Loucy (cell line): ENCODE results near the gene C9orf78.
A peak's percentile ranks its signal among the peaks of the same experiment; 100 is the strongest.

Experiments used
- H2AFZ ChIP-seq: fragments of 200-600 bp; sonication (generic); 2 replicates; pipeline ENCODE4 v1.6.0; 2016; ENCODE audit warnings: antibody characterized with exemption, mild to moderate bottlenecking, low read length, moderate library complexity
- H3F3A ChIP-seq: fragments of 200-600 bp; 2 replicates; pipeline ENCODE4 v1.6.0; 2016; ENCODE audit warnings: antibody characterized with exemption, low read depth, mild to moderate bottlenecking
- H3K27me3 ChIP-seq: fragments of 200-600 bp; sonication (generic); 2 replicates; pipeline ENCODE4 v1.6.1; 2014; ENCODE audit warnings: low read length, mild to moderate bottlenecking; ENCODE audit not compliant: insufficient read depth, poor library complexity, severe bottlenecking
- H3K36me3 ChIP-seq: fragments of 200-600 bp; sonication (generic); 2 replicates; pipeline ENCODE4 v1.6.1; 2016; ENCODE audit warnings: low read length; ENCODE audit not compliant: insufficient read depth
- H3K4me1 ChIP-seq: fragments of 200-600 bp; sonication (generic); 2 replicates; pipeline ENCODE4 v1.5.1; 2014; ENCODE audit warnings: low read length, mild to moderate bottlenecking; ENCODE audit not compliant: insufficient read depth, poor library complexity, severe bottlenecking
- H3K4me2 ChIP-seq: fragments of 200-600 bp; sonication (generic); 2 replicates; pipeline ENCODE4 v1.6.0; 2014; ENCODE audit warnings: antibody characterized with exemption, low read length, low read depth, mild to moderate bottlenecking; ENCODE audit not compliant: poor library complexity, severe bottlenecking
- H3K4me3 ChIP-seq: fragments of 200-600 bp; sonication (generic); 2 replicates; pipeline ENCODE4 v1.5.1; 2014; ENCODE audit warnings: low read length, mild to moderate bottlenecking, mixed read lengths; ENCODE audit not compliant: poor library complexity, severe bottlenecking
- H3K79me2 ChIP-seq: fragments of 200-600 bp; sonication (generic); 2 replicates; pipeline ENCODE4 v1.6.1; 2014; ENCODE audit warnings: low read length; ENCODE audit not compliant: insufficient read depth
- H3K9ac ChIP-seq: fragments of 200-600 bp; sonication (generic); 2 replicates; pipeline ENCODE4 v1.6.0; 2014; ENCODE audit warnings: mild to moderate bottlenecking, low read depth, low read length, moderate library complexity; ENCODE audit not compliant: poor library complexity, severe bottlenecking
- H3K9me2 ChIP-seq: fragments of 200-600 bp; sonication (generic); replicated peaks from 2 replicates; pipeline ENCODE4 v1.6.1; 2016; ENCODE audit warnings: low read depth, low read length, mixed read lengths
- H3K9me3 ChIP-seq: fragments of 200-600 bp; sonication (generic); 2 replicates; pipeline ENCODE4 v1.6.1; 2014; ENCODE audit warnings: mild to moderate bottlenecking, antibody characterized with exemption, low read length, low read depth; ENCODE audit not compliant: insufficient read depth
- H4K20me1 ChIP-seq: fragments of 200-600 bp; sonication (generic); 2 replicates; pipeline ENCODE4 v1.6.0; 2014; ENCODE audit warnings: antibody characterized with exemption, low read length, mild to moderate bottlenecking; ENCODE audit not compliant: insufficient read depth, poor library complexity, severe bottlenecking
- CTCF ChIP-seq: fragments of 200-600 bp; sonication (generic); conservative IDR thresholded peaks from 2 replicates; pipeline ENCODE4 v1.5.1; 2014; ENCODE audit warnings: mild to moderate bottlenecking, antibody characterized with exemption, low read length
- EZH2phosphoT487 ChIP-seq: fragments of 200-600 bp; IDR thresholded peaks from 2 replicates; pipeline ENCODE4 v1.6.1; 2018; ENCODE audit warnings: antibody characterized with exemption, mild to moderate bottlenecking, moderate library complexity, borderline replicate concordance

C9orf78 gene

GRCh38 chr9:129823935-129824601, 11.0 kb downstream of the C9orf78 start, which contains the start of gene TOR1A:
TOR1A (minus strand) TSS chr9:129824136; CDS start chr9:129824085, 51 bp downstream.
- Histone ChIP-seq H3K36me3 (no peaks in the 10 kb centered on the region; the same call in 1 of the 2 replicates), H3K4me3 (peak within 1 kb of the TSS; percentile 75), H3F3A (no peaks in the 10 kb centered on the region), H3K4me1 (peaks cover 5% of the 10 kb centered on the region), H4K20me1 (peaks cover 5% of the 10 kb centered on the region), H3K9me2 (no peaks in the 10 kb centered on the region), H3K4me2 (peak within 1 kb of the TSS; percentile 74), H3K79me2 (peaks cover 20% of the 10 kb centered on the region), H3K9me3 (no peaks in the 10 kb centered on the region), H3K27me3 (no peaks in the 10 kb centered on the region), H2AFZ (no peak within 1 kb of the TSS; the same call in 1 of the 2 replicates), H3K9ac (peak within 1 kb of the TSS; percentile 77)
- no peak for TF ChIP-seq CTCF
- no peak for TF ChIP-seq EZH2phosphoT487

- H3K36me3 ChIP-seq, result no peaks in the 10 kb centered on the region; the same call in 1 of the 2 replicates
- H3K27me3 ChIP-seq, result no peaks in the 10 kb centered on the region
- peak overlapping the region; percentile 77 for H3K9ac ChIP-seq
- no peaks in the 10 kb centered on the region for H3K9me3 ChIP-seq
- TF ChIP-seq CTCF (no peak), EZH2phosphoT487 (no peak)
- H3K79me2 ChIP-seq, result peaks cover 20% of the 10 kb centered on the region
- peaks cover 5% of the 10 kb centered on the region for H3K4me1 ChIP-seq
- H3K4me2 ChIP-seq, result no peak overlapping the region
- H3F3A ChIP-seq, result no peaks in the 10 kb centered on the region
- H2AFZ ChIP-seq, result no peak overlapping the region; the same call in 1 of the 2 replicates
- peak overlapping the region; percentile 75 for H3K4me3 ChIP-seq
- H3K9me2 ChIP-seq, result no peaks in the 10 kb centered on the region
- peaks cover 5% of the 10 kb centered on the region for H4K20me1 ChIP-seq
Observed at GRCh38 chr9:129823542-129823934, 11.5 kb downstream of the C9orf78 start.

GRCh38 chr9:129822898-129823541, 12.1 kb downstream of the C9orf78 start:
- H3K4me3 ChIP-seq, result peak overlapping the region; percentile 72
- H3K9me2 ChIP-seq, result no peaks in the 10 kb centered on the region
- peak overlapping the region; percentile 59 for H3K9ac ChIP-seq
- no peaks in the 10 kb centered on the region for H3F3A ChIP-seq
- H3K4me2 ChIP-seq, result peak overlapping the region; percentile 74
- H2AFZ ChIP-seq, result no peak overlapping the region
- H3K27me3 ChIP-seq, result no peaks in the 10 kb centered on the region
- peaks cover 5% of the 10 kb centered on the region for H3K4me1 ChIP-seq
- TF ChIP-seq CTCF, result no peak
- TF ChIP-seq EZH2phosphoT487, result no peak
- peaks cover 5% of the 10 kb centered on the region for H4K20me1 ChIP-seq
- peaks cover 20% of the 10 kb centered on the region for H3K79me2 ChIP-seq
- no peaks in the 10 kb centered on the region for H3K9me3 ChIP-seq
- no peaks in the 10 kb centered on the region; the same call in 1 of the 2 replicates for H3K36me3 ChIP-seq
